Right atrium auricular region (tissue), 2 donors: Measurements from ENCODE around the gene TMEM272. TPM values are rescaled to one million over a fixed set of nuclear protein-coding genes. Genes with fewer than 3 reads are reported as not detected.
A peak's percentile ranks its signal among the peaks of the same experiment; 100 is the strongest.

Source experiments
- DNase-seq: peaks from one replicate; pipeline ENCODE4 v3.0.0-alpha.2; 2019; ENCODE audit warnings: low spot score
- H3K27ac ChIP-seq, 2 donors: fragments of 200-600 bp; sonication (generic); 1 replicate in 1 of 2; 2 replicates in 1 of 2; pipeline ENCODE4 v1.5.1; 2016 to 2019
- H3K27me3 ChIP-seq, 2 donors: fragments of 200-600 bp; sonication (generic); one replicate each; pipeline versions ENCODE4 v1.5.1 to v1.6.0; 2017 to 2019
- H3K36me3 ChIP-seq: fragments of 200-600 bp; sonication (generic); one replicate; pipeline ENCODE4 v1.5.1; 2016
- H3K4me1 ChIP-seq, 2 donors: fragments of 200-600 bp; sonication (generic); one replicate each; pipeline versions ENCODE4 v1.5.1 to v1.6.0; 2017 to 2019
- H3K4me3 ChIP-seq, 2 donors: fragments of 200-600 bp; sonication (generic); 1 replicate in 1 of 2; 2 replicates in 1 of 2; pipeline ENCODE4 v1.5.1; 2017 to 2019; ENCODE audit warnings: mild to moderate bottlenecking in 1 of 2, moderate library complexity in 1 of 2
- H3K9me3 ChIP-seq, 2 donors: fragments of 200-600 bp; sonication (generic); one replicate each; pipeline ENCODE4 v1.5.1; 2019
- total RNA-seq, 2 donors: library from RNA; depleted of rRNA; stranded (reverse); fragments of >200 nt; gene quantifications; one replicate each; pipeline ENCODE4 v1.1.0, GENCODE V29; 2016
- TF ChIP-seq, protein P1 (sequence below), 2 donors: fragments of 200-600 bp; sonication (generic); IDR thresholded peaks; one replicate each; pipeline ENCODE4 v1.5.1; 2019; ENCODE audit warnings: antibody characterized with exemption in 2 of 2

The TMEM272 gene
- total RNA-seq, 2 donors from 2014 or later: 0.74 to 1.1 TPM

- TF ChIP-seq, protein P1, sequence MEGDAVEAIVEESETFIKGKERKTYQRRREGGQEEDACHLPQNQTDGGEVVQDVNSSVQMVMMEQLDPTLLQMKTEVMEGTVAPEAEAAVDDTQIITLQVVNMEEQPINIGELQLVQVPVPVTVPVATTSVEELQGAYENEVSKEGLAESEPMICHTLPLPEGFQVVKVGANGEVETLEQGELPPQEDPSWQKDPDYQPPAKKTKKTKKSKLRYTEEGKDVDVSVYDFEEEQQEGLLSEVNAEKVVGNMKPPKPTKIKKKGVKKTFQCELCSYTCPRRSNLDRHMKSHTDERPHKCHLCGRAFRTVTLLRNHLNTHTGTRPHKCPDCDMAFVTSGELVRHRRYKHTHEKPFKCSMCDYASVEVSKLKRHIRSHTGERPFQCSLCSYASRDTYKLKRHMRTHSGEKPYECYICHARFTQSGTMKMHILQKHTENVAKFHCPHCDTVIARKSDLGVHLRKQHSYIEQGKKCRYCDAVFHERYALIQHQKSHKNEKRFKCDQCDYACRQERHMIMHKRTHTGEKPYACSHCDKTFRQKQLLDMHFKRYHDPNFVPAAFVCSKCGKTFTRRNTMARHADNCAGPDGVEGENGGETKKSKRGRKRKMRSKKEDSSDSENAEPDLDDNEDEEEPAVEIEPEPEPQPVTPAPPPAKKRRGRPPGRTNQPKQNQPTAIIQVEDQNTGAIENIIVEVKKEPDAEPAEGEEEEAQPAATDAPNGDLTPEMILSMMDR (IDR thresholded peaks at IDR 0.05): no peak
- peak; percentile 87 for DNase-seq
- Histone ChIP-seq H3K27ac (peak overlapping the region; percentile 84 to 85), H3K4me1 (peaks cover 0 to 35% of the 10 kb centered on the region in 2 donors), H3K4me3 (no peak overlapping the region), H3K27me3 (no peaks in the 10 kb centered on the region), H3K36me3 (no peaks in the 10 kb centered on the region), H3K9me3 (no peaks in the 10 kb centered on the region)
These were observed 80.5 kb downstream of the TMEM272 start for GRCh38 chr13:51764184-51765141.

GRCh38 chr13:51763486-51763885 is 81.5 kb downstream of the TMEM272 start:
- Histone ChIP-seq H3K27me3 (no peaks in the 10 kb centered on the region), H3K4me1 (peaks cover 0 to 25% of the 10 kb centered on the region in 2 donors), H3K4me3 (no peak overlapping the region), H3K9me3 (no peaks in the 10 kb centered on the region), H3K27ac (peak overlapping the region; percentile 84 to 85), H3K36me3 (no peaks in the 10 kb centered on the region)
- no peak for DNase-seq
- TF ChIP-seq, protein P1 (IDR thresholded peaks at IDR 0.05): no peak

Other genes starting within 250 kb of the TMEM272 start
- 10 to 100 TPM in 1 of 2 donors, 1 to 10 TPM in 1; 9.6 to 10.1 TPM for gene DHRS12, start 41.0 kb downstream of the TMEM272 start, total RNA-seq
- gene CCDC70, start 16.8 kb upstream of the TMEM272 start, total RNA-seq: not detected
- 1 to 10 TPM; 4.3 to 6.5 TPM for gene ATP7B, start 166.3 kb upstream of the TMEM272 start, total RNA-seq
- 10 to 100 TPM; 10.5 to 19.2 TPM for gene ALG11, start 167.2 kb upstream of the TMEM272 start, total RNA-seq
- gene UTP14C, start 179.5 kb upstream of the TMEM272 start, total RNA-seq: 10 to 100 TPM; 13.1 to 15.0 TPM